Cardiac fibroblast (primary cell): ENCODE data around the gene TMEM37.

Experiments
- DNase-seq, 2 donors: peaks; one replicate each; pipeline versions ENCODE4 v3.0.0 to v3.0.0-alpha.2; 2010; ENCODE audit warnings: low read depth in 2 of 2
- H3K4me3 ChIP-seq, 2 donors: replicated peaks in 1 of 2; 1 replicate in 1 of 2; 2 replicates in 1 of 2; pipeline ENCODE4 v1.5.1; 2011; ENCODE audit warnings: low read depth in 2 of 2, low read length in 2 of 2, mild to moderate bottlenecking in 2 of 2, moderate library complexity in 1 of 2
- TF ChIP-seq, protein P1 (sequence below): IDR thresholded peaks from one replicate; pipeline ENCODE4 v1.5.1; 2011; ENCODE audit warnings: low read depth, mild to moderate bottlenecking, low read length, inconsistent platforms

Gene TMEM37

DNA sequence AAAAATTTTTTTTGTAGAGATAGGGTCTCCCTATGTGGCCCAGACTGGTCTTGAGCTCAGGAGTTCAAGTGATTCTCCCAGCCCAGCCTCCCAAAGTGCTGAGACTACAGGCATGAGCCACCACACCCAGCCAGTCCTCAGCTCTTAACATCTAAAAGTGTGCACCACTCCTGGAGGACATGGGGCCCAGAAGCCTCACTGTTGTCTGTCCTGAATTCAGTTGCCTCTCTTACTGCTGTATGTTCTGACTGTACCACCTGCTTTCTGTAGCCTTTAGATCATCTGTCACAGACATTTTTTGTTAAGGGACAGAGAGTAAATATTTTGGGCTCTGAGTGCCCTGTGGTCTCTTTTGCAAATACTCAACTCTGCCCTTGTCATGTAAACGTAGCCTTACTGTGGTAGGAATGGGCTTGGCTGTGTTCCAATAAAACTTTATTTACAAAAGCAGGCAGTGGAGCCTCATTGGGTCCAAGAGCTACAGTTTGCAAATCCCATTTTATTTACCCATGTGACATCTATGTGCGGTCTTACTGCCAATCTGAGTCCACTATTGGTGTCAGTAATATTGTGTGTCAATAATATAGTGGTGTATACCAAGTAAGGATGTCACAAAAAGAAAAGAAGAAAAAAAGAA is 38.1 kb downstream of the TMEM37 start:
- no peak for DNase-seq
- H3K4me3 ChIP-seq = no peak overlapping the region
- TF ChIP-seq, protein P1, sequence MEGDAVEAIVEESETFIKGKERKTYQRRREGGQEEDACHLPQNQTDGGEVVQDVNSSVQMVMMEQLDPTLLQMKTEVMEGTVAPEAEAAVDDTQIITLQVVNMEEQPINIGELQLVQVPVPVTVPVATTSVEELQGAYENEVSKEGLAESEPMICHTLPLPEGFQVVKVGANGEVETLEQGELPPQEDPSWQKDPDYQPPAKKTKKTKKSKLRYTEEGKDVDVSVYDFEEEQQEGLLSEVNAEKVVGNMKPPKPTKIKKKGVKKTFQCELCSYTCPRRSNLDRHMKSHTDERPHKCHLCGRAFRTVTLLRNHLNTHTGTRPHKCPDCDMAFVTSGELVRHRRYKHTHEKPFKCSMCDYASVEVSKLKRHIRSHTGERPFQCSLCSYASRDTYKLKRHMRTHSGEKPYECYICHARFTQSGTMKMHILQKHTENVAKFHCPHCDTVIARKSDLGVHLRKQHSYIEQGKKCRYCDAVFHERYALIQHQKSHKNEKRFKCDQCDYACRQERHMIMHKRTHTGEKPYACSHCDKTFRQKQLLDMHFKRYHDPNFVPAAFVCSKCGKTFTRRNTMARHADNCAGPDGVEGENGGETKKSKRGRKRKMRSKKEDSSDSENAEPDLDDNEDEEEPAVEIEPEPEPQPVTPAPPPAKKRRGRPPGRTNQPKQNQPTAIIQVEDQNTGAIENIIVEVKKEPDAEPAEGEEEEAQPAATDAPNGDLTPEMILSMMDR = no peak

DNA sequence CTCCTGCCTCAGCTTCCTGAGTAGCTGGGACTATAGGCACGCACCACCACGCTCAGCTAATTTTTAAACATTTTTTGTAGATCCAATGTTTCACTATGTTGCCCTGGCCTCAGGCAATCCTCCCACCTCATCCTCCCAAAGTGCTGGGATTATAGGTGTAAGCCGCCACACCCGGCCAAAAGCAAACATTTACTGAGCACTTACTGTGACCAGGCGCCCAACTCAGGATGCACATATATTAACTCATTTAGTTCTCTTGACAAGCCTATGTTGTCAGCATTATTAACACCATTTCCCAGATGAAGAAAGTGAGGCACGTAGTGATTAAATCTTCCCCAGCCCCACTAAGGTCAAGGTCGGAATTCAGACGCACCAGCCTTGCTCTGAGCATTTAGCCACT is 41.1 kb downstream of the TMEM37 start:
- H3K4me3 ChIP-seq = no peak overlapping the region
- DNase-seq = no peak
- TF ChIP-seq, protein P1 = no peak

DNA sequence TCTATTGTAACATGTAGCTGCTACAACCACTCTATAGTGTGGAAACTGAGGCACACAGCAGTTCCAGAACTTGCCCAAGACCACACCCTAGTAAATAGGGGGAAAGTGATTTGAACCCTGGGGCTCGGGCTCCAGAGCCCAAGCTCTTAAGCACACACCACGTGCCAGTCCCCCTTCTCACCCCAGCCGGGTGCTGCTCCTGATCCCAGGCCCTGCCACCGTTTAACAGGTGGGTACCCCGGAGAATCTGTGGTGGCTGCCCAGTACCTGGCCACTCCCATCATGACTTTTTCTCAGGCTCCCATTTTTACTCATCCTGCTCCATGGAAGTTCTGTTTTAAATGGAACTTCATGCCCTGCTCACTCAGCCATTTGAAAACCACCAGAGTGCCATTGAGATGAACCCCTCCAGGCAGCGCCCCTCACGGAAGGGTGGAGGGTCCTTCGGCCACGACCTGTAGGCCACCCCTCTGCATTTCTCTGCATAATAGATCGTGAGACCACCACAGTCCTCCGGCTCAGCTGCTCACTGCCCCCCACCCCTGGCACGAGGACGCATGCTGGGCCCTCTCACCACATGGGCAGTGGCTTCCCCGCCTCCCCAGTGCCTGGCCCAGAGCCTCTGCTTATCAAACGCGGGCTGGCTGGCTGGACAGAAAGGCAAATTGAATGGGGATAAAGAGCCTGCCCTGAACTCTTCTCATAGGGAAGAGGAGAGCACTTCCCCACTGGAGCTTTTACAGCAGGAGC is 42.1 kb downstream of the TMEM37 start:
- TF ChIP-seq, protein P1 = no peak
- DNase-seq = no peak
- no peak overlapping the region for H3K4me3 ChIP-seq

DNA sequence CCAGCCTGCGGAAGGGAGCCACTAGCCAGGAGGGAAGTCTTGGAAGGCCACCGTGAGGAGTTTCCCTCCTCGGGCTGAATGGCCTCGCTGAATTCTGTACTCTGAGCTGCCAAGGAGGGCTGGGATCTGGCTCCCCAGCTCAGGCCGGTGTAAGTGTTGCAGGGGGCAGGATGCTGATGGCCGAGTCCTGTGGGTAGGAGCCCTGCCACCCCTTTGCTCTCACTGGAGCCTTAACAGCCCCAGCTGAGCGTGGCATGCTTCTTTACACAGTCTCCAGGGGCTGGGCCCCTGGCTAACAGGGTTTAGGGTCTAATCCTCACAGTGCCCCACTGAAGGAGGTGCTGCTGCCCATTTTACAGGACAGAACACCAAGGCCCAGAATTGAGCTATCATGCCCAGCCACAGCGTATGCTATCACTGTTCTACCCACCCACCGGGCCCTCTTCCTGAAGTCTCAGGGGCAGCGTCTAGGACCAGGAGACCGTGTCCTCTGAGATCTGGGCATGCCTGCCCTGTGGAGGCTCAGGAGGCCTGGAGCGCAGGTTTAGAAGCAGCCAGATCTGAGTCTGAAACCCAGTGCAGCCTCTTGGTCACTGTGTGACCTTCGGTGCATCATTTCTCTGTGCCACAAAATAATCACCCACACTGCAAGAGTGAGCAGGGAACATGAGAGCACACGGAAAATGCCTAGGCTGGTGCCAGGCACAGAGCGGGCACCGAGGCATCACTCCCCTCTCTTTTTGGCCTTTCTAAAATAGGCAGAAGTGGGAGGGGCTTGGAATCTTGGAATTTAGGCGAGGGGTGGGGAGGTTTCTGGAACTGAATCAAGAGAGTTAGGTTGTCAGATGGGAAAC is 42.9 kb downstream of the TMEM37 start:
- no peak overlapping the region for H3K4me3 ChIP-seq
- no peak for DNase-seq
- TF ChIP-seq, protein P1 = no peak

DNA sequence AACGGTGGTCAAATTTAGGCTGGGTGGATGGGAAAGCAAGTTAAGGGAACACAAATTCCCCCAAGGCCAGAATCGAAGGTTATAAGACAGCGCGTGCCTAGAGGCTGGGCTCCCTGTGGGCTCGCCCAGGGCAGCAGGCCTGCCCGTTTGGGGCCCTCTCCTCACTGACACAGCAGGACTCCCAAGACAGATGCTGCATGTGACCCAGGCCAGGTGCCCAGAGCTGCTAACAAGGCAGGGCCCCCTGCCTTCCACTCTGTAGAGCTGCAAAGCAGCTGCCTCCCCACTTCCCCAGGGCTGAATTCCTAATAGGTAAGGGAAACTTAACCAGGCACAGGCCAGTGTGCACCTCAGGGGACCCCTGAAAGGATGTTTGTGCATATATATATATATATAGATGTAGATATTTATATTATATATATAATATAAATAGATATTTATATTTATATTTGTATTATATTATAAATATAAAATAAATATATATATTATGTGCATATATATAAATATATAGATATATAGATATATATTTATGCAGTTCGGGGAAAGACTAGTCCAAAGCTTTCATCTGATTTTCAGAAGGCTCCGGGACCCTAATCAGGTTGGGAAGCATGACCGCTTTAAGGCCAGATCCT is 43.7 kb downstream of the TMEM37 start:
- TF ChIP-seq, protein P1 = no peak
- DNase-seq = no peak
- no peak overlapping the region for H3K4me3 ChIP-seq

DNA sequence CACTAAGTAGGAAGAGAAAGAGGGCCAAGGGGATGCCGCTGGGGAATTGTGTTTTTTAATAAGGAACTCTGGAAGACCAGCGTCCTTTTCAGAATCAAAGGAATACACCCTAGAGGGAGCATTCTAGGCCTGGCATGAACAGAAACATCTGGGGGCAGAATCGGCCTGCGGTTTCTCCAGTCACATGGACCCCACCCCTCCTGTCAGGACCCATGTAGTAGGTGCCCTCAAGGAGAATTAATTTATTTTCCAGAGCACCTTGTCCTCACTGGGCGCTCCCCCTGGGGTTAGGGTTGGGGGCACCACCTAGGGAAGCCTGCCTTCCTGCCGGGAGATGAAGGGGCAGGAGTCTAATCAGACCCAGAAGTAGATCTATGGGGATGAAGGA is 44.2 kb downstream of the TMEM37 start:
- H3K4me3 ChIP-seq = no peak overlapping the region
- DNase-seq = no peak
- TF ChIP-seq, protein P1 = no peak
